ENCODE measurements around the gene PXN. TPM values are rescaled to one million over a fixed set of nuclear protein-coding genes. Genes with fewer than 3 reads are reported as not detected.

Gene PXN
- total and polyA plus RNA-seq, 2 of the 13 experiments (the other 11 are each of a cell fraction or from before 2014, with no cell fraction given), result 13.6 to 14.2 TPM

DNA sequence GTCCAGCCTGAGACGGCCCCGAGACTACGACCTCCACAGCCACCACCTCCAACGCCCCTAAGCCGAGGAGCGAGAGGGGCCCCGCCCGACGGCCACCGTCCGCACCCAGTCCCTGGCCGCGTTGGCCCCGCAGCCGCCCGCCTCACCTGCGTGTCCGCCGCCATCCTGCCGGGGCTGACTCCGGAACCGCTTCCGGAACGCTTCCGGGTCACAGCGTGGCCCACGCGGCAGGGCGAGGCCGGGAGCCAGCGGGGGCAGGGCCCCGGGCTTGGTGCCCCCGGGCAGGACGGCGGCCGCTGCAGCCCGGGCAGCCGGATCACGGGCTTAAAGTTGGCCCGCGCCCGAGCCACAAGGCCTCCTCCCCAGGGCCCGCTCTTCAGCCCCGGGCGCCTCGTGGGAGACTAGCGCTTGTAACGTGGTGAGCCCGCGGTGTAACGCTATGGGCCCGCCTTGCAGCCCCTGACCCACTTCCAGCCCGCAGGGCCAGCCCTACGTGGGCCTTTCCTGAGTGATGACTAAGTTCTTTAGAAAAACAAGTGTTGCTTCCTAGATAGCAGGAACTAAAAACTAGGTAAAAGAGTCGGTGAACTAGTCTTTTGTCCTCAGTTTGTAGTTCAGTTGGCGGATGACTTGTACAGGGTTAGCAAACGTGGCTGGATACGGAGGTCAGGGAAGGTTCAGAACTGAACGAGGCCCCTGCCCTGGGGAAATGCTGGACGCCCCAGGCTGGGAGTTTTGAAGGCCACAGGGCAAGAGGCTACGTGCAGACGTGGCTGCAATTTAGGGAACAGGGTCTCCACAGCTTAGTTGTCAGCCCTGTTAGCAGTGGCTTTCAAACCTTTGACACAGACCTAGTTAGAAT, 70.8 kb downstream of the PXN start, which contains the start of gene GCN1 (continued):
- TF ChIP-seq, protein P1, sequence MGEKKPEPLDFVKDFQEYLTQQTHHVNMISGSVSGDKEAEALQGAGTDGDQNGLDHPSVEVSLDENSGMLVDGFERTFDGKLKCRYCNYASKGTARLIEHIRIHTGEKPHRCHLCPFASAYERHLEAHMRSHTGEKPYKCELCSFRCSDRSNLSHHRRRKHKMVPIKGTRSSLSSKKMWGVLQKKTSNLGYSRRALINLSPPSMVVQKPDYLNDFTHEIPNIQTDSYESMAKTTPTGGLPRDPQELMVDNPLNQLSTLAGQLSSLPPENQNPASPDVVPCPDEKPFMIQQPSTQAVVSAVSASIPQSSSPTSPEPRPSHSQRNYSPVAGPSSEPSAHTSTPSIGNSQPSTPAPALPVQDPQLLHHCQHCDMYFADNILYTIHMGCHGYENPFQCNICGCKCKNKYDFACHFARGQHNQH (CRISPR knock-in tag; IDR thresholded peaks at IDR 0.05), result peak; percentile 45
- TF ChIP-seq, protein P2, sequence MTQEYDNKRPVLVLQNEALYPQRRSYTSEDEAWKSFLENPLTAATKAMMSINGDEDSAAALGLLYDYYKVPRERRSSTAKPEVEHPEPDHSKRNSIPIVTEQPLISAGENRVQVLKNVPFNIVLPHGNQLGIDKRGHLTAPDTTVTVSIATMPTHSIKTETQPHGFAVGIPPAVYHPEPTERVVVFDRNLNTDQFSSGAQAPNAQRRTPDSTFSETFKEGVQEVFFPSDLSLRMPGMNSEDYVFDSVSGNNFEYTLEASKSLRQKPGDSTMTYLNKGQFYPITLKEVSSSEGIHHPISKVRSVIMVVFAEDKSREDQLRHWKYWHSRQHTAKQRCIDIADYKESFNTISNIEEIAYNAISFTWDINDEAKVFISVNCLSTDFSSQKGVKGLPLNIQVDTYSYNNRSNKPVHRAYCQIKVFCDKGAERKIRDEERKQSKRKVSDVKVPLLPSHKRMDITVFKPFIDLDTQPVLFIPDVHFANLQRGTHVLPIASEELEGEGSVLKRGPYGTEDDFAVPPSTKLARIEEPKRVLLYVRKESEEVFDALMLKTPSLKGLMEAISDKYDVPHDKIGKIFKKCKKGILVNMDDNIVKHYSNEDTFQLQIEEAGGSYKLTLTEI (CRISPR knock-in tag; conservative IDR thresholded peaks at IDR 0.05), result no peak
- TF ChIP-seq, protein P3, sequence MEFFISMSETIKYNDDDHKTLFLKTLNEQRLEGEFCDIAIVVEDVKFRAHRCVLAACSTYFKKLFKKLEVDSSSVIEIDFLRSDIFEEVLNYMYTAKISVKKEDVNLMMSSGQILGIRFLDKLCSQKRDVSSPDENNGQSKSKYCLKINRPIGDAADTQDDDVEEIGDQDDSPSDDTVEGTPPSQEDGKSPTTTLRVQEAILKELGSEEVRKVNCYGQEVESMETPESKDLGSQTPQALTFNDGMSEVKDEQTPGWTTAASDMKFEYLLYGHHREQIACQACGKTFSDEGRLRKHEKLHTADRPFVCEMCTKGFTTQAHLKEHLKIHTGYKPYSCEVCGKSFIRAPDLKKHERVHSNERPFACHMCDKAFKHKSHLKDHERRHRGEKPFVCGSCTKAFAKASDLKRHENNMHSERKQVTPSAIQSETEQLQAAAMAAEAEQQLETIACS (CRISPR knock-in tag; IDR thresholded peaks at IDR 0.05), result no peak
- TF ChIP-seq MAZ (IDR thresholded peaks at IDR 0.05; ENCODE audit: borderline replicate concordance, low read depth, low read length) (peak; percentile 79; the same call in 1 of the 2 replicates), MAZ (CRISPR knock-in tag; IDR thresholded peaks at IDR 0.05; ENCODE audit: low read depth) (peak; percentile 83; the same call in 1 of the 2 replicates), BHLHE40 (IDR thresholded peaks at IDR 0.05; ENCODE audit: low read length) (no peak), PLRG1 (conservative IDR thresholded peaks at IDR 0.05) (no peak), MAF1 (CRISPR knock-in tag; IDR thresholded peaks at IDR 0.05; ENCODE audit: borderline replicate concordance) (0 out of 2 replicates have a peak, but pooled peaks have one; percentile 65), ZNF12 (CRISPR knock-in tag; IDR thresholded peaks at IDR 0.05) (no peak; the same call in 1 of the 2 replicates), RELA (CRISPR knock-in tag; IDR thresholded peaks at IDR 0.05) (no peak), ZNF772 (CRISPR knock-in tag; IDR thresholded peaks at IDR 0.05) (peak; percentile 72; the same call in 1 of the 2 replicates), ZNF160 (CRISPR knock-in tag; IDR thresholded peaks at IDR 0.05) (peak; percentile 90; the same call in 1 of the 2 replicates), TCF7 (IDR thresholded peaks at IDR 0.05; ENCODE audit: low read depth) (no peak)
- TF ChIP-seq, protein P4, sequence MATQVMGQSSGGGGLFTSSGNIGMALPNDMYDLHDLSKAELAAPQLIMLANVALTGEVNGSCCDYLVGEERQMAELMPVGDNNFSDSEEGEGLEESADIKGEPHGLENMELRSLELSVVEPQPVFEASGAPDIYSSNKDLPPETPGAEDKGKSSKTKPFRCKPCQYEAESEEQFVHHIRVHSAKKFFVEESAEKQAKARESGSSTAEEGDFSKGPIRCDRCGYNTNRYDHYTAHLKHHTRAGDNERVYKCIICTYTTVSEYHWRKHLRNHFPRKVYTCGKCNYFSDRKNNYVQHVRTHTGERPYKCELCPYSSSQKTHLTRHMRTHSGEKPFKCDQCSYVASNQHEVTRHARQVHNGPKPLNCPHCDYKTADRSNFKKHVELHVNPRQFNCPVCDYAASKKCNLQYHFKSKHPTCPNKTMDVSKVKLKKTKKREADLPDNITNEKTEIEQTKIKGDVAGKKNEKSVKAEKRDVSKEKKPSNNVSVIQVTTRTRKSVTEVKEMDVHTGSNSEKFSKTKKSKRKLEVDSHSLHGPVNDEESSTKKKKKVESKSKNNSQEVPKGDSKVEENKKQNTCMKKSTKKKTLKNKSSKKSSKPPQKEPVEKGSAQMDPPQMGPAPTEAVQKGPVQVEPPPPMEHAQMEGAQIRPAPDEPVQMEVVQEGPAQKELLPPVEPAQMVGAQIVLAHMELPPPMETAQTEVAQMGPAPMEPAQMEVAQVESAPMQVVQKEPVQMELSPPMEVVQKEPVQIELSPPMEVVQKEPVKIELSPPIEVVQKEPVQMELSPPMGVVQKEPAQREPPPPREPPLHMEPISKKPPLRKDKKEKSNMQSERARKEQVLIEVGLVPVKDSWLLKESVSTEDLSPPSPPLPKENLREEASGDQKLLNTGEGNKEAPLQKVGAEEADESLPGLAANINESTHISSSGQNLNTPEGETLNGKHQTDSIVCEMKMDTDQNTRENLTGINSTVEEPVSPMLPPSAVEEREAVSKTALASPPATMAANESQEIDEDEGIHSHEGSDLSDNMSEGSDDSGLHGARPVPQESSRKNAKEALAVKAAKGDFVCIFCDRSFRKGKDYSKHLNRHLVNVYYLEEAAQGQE (IDR thresholded peaks at IDR 0.05; ENCODE audit: borderline replicate concordance in 1 of 2, low read depth in 1 of 2, low read length in 2 of 2), result 0 out of 4 replicates have a peak, but pooled peaks of 1 of the 2 experiments have one; percentile 22

Measured in HepG2 (cell line).